Left colon (tissue), 2 donors: ENCODE measurements around the gene SLC50A1. TPM values are rescaled to one million over a fixed set of nuclear protein-coding genes. Genes with fewer than 3 reads are reported as not detected.
A peak's percentile ranks its signal among the peaks of the same experiment; 100 is the strongest.

Experiments used
- ATAC-seq: fragments of 200-7000 bp; cut with Tn5 transposase; one replicate; pipeline ENCODE4 v1.9.1; 2020; ENCODE audit warnings: mild to moderate bottlenecking, moderate library complexity
- DNase-seq, 2 donors: peaks; one replicate each; pipeline ENCODE4 v3.0.0-alpha.2; 2020
- intact Hi-C, 2 donors: fragments of 100-400 bp; cut with DNase I in 1 of 2; cut with micrococcal nuclease in 1 of 2; formaldehyde crosslinking; loops; one replicate each; pipeline versions ENCODE4 v1.11.2 to v1.14.0; 2022; cut with DNase I, micrococcal nuclease
- total RNA-seq, 2 donors: library from RNA; stranded (reverse); fragmentation: NEBNext Ultra II Directional; extraction: Animal tissue kit (Norgen Biotek cat#: 25700); gene quantifications; one replicate each; pipeline ENCODE4 v1.2.1, GENCODE V29; 2021
- donor health status: DM: no; HTN: no; CAD: no.
- donor health status: DM: yes; HTN: yes; CAD: no.

SLC50A1 gene
- total RNA-seq, 2 donors from 2014 or later = 70.6 to 107 TPM

DNA sequence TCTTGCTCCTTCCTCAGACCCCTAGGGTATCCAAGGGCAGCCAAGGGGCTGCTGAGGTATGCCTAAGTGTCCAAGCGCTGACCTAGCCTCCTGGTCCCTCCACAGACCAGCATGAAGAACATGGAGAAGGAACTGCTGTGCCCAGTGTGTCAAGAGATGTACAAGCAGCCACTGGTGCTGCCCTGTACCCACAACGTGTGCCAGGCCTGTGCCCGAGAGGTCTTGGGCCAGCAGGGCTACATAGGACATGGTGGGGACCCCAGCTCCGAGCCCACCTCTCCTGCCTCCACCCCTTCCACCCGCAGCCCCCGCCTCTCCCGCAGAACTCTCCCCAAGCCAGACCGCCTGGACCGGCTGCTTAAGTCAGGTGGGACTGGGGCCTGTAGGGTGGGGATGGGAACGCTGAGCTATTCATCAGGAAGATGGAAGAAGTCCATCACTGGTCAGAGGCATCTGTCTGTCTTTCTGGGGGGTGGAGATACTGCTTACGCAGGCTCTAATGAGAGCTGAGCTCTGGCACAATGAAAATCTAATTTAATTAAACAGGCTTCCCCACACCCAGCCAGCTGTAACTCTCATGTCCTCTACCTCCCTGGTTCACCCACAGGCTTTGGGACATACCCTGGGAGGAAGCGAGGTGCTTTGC lies 39.8 kb downstream of the SLC50A1 start:
- intact Hi-C loops = no loop called here
- no peak for ATAC-seq
- peak in 1 of 2 donors; percentile 32 for DNase-seq

DNA sequence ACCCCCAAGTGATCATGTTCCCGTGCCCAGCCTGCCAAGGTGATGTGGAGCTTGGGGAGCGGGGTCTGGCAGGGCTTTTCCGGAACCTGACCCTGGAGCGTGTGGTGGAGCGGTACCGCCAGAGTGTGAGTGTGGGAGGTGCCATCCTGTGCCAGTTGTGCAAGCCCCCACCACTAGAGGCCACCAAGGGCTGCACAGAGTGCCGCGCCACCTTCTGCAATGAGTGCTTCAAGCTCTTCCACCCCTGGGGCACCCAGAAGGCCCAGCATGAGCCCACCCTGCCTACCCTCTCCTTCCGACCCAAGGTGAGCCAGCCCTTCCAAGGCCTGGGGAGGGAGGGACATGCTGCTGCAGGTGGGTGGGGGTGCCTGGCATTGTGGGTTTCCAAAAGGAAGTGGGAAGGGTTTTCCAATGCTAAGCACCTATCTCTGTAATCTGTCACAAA lies 40.3 kb downstream of the SLC50A1 start:
- intact Hi-C loops = no loop called here
- ATAC-seq = peak; percentile 13
- DNase-seq = peak; percentile 32 to 46

DNA sequence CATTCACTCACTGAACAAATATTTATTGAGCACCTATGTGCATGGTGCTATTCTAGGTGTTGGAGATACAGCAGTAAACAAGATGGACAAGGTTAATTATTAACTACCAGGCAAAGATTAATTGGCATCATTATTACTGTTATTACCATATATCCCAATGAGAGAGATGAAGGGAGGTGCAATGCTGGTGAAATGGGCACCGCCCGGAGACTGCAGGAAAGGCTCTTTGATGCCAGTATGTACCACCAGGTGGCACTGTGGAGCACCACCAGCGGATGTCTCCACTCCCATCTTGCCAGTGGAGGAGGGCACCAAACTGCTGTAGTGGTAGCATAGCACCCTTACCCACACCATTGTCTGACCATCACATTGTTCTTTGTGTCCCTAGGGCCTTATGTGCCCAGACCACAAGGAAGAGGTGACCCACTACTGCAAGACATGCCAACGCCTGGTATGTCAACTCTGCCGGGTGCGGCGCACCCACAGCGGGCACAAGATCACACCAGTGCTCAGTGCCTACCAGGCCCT lies 41.0 kb downstream of the SLC50A1 start:
- intact Hi-C loops = no loop called here
- DNase-seq = peak; percentile 79 to 94
- ATAC-seq = peak; percentile 62

DNA sequence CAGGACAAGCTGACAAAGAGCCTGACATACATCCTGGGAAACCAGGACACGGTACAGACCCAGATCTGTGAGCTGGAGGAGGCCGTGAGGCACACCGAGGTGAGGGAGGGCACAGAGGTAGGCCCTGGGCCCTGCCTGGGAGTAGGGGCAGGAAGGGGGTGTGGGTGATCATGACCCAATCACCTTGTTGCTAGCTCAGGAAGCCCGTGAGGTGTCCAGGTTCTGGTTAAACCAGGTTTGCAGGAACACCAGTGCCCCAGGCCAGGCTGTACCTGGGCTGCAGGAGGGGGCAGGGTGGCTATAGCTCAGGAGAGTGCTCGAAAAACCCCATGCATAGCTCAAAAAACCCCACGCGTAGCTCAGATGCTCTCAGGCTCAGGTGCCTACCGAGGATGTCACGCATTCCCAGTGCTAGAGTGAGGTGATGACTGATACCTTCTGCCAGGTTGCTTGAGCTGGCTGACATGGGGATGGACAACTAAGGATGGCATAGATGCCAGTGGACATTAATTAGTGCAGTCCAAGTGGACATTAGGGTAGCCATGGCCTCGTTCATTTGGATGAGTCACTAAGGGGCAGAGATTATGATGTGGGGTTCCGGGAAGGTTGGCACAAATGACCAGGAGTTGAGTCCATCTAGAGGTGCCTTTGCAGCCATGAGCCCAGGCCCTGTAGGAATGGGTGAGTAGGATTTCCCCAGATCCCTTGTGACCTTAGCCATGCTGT lies 41.7 kb downstream of the SLC50A1 start:
- ATAC-seq (no peak), DNase-seq (peak in 1 of 2 donors; percentile 25)
- intact Hi-C loops = no loop called here

DNA sequence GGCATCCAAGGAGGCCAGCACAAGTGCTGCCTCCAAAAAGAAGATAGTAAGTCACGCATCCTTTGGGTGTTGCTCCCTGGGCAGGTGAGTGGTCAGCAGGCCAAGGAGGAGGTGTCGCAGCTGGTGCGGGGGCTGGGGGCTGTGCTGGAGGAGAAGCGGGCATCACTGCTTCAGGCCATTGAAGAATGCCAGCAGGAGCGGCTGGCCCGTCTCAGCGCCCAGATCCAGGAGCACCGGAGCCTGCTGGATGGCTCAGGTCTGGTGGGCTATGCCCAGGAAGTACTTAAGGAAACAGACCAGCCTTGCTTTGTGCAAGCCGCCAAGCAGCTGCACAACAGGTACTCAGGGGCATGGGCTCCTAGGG lies 42.2 kb downstream of the SLC50A1 start:
- intact Hi-C loops = no loop called here

DNA sequence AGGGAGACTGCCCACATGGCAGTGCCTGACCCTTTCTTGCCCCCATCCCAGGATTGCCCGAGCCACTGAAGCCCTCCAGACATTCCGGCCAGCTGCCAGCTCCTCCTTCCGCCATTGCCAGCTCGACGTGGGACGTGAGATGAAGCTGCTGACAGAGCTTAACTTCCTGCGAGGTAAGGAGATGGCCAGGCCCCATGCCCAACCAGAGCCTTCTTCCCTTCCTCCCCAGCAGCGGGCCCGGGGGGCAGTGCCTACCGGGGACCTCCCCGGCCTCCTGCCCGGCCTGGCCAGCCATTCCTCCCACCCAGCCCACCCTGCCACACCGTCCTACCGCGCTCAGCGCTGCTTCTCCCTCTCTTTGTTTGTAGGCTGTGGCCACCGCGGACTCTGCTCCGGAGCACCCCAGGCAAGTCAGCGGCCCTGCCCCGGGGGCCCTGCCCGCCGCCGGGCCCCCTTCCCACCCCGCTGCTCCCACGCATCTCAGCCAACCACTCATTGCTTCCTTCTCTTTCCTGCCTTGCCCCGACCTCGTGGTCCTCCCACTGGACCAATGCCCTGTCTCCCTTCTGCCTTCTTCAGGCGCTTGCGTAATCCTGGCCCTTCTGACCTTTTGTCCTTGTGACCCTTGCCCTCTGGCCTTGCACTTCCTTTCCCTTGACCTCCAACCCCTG lies 42.9 kb downstream of the SLC50A1 start:
- DNase-seq (no peak), ATAC-seq (no peak)
- intact Hi-C loops = no loop called here

More for the DNA sequence above, 42.2 kb downstream of the SLC50A1 start:
- ATAC-seq (no peak), DNase-seq (no peak)

DNA sequence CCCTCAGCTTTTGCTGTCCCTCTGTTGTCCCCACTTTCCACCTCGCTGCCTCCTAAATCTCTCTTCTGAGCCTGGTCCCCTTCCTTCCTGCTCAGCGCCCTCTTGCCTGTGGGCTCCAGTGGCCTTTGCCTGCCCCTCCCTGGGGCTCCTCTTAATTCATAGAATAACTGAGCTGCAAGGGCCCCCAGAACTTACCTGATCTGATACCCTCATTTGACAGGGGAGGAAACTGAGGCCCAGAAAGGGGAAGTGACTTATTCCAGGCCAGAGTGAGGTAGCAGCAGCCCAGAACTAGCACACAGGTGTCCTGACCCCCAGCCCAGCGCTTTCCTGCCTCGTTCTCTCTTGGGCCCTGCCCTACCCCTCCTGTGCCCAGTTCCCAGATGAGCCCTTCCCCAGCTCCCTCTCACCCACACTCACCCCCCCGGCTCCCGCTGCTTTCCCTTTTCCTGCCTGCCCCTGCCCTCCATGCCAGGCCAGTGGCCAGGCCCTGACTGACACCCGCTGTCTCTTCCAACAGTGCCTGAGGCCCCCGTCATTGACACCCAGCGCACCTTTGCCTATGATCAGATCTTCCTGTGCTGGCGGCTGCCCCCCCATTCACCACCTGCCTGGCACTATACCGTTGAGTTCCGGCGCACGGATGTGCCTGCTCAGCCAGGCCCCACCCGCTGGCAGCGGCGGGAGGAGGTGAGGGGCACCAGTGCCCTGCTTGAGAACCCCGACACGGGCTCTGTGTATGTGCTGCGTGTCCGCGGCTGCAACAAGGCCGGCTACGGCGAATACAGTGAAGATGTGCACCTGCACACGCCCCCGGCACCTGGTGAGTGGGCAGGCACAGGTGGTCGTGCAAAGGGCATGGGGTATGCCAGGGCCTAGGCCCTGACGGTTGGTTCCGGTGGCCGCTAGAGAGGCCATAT lies 43.7 kb downstream of the SLC50A1 start:
- intact Hi-C loops = no loop called here
- ATAC-seq = no peak
- no peak for DNase-seq

DNA sequence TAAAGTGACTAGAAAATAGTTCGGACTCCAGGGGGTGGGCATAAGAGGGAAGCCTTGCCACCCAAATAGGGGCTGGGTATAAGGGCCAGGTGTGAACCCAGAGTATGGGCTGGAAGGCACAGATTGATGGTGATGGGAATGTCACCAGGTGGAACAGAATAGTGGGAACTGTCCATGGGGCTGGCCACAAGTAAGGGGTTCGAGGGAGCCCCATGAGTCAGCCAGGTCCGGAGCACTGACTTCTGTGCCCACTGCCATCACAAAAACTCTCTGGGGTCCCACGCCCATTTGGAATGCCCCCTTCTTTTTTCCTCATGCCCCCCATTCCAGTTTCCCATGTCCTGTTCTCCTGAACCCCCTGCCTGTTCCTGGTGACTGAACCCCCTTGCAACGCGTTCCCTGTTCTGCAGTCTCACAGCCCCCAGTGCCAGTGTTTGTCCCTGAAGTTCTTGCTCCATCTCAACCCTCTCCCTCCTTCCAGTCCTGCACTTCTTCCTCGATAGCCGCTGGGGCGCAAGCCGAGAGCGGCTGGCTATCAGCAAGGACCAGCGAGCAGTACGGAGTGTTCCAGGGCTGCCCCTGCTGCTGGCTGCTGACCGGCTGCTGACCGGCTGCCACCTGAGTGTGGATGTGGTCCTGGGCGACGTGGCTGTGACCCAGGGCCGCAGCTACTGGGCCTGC lies 45.9 kb downstream of the SLC50A1 start:
- DNase-seq (peak in 1 of 2 donors; percentile 24), ATAC-seq (no peak)
- intact Hi-C loops = no loop called here

DNA sequence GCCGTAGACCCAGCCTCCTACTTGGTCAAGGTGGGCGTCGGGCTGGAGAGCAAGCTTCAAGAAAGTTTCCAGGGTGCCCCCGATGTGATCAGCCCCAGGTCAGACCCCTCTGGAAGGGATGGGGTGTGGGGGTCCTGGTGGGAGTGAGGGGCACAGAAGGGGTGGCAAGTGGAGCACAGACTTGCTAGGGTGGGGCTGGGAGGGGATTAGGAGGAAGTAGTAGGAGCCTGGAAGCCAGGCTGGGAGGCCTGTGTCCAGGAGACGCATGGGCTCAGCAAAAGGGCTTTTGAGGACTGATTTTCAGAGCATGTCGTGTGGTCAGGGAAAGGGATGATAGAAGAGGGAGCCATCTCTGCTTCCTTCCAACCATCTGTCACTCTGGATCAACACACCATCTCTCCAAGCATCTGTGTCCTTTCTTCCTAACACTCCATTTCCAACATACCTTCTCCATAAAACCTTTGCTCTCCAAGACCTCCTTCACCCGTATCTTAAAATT lies 46.4 kb downstream of the SLC50A1 start:
- intact Hi-C loops = no loop called here
- no peak for ATAC-seq

DNA sequence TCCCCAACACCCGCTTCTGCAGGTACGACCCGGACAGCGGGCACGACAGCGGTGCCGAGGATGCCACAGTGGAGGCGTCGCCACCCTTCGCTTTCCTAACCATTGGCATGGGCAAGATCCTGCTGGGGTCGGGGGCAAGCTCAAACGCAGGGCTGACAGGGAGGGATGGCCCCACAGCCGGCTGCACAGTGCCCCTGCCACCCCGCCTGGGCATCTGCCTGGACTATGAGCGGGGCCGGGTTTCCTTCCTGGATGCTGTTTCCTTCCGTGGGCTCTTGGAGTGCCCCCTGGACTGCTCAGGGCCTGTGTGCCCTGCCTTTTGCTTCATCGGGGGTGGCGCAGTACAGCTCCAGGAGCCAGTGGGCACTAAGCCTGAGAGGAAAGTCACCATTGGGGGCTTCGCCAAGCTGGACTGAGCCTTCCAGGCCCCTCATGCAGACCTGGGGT lies 48.1 kb downstream of the SLC50A1 start:
- intact Hi-C loops = no loop called here
- ATAC-seq (no peak), DNase-seq (peak in 1 of 2 donors; percentile 27)

More for the DNA sequence above, 46.4 kb downstream of the SLC50A1 start:
- DNase-seq = peak in 1 of 2 donors; percentile 23

DNA sequence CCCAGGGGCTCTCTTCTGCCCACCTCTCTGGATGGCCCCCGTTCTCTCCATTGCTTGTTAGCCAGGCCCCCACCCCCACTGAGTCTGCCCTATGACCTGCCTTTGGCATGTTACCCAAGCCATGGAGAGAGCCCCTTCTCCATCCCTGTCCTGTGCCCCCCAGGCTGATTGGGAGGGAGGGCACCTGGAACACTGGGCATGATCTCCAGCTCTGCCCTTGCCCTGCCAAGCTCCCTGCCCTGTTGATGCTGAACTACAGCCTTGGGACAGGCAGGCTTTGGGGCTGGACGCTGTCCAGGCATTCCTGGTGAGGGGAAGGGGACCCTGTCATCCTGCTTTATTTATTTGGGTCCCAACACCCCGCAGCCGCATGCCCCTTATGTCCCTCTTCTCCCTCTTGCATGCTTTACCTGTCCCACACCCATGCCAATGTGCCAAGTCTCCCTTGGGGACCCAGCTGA lies 48.7 kb downstream of the SLC50A1 start:
- ATAC-seq = no peak
- intact Hi-C loops = no loop called here
- peak in 1 of 2 donors; percentile 27 for DNase-seq

DNA sequence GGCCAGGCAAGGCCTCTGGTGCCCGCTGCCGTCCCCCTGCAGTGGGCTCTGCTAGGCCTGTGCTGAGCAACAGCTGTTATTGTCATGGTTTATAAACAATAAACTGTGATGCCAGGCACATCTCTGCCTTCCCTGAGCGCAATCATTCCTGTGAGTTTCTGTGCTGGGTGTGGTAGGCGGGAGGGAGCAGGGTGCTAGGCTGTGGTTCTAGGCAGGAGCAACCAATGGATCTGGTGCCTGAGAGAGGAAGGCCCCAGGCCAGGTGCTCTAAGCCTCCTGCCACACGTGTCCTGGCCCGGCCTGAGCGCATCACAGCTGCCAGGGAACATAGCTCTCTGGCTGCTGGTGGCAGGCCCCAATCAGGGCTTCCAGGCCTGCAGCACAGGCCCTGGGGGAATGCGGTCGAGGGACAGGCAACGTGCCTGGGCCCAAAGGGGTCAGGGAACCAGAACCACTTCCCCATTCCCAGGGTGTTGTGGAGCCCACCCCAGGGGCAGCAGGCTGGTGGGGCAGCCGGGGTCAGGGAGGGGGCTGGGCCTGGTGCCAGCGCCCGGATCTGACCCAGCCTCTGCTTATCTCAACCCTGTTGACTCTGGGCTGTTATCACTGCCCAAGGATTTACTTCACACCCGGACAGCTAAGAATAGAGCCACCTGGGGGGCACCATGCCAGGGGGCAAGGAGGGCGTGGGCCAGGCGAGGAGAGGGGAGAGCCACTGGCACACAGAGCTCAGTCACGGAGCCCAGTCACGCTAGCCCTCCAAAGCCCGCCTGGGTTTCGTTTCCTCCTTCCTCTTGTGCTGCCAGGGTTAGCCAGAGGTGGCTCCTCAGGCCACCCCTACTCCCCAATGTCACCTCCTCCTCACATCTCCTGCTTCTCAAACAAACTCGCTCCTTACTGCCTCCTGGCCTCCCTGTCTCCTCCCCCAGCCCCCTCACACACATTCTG lies 49.5 kb downstream of the SLC50A1 start:
- intact Hi-C loops = no loop called here
- ATAC-seq = peak; percentile 73
- DNase-seq = peak; percentile 68 to 76

DNA sequence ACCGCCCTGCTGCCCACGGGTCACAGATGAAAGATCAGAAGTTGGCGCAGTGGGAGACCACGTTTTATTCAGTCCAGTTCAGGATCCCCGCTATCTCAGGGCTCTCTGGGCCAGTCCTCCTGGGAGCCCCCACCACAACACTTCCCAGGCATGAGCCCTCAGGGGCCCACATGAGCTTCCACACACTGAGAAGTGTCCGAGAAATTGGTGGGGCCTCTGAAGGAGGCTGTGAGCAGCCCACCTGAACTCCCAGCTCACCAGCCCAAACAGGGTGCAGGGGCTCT lies 50.1 kb downstream of the SLC50A1 start:
- ATAC-seq (peak; percentile 0), DNase-seq (no peak)
- intact Hi-C loops = no loop called here

DNA sequence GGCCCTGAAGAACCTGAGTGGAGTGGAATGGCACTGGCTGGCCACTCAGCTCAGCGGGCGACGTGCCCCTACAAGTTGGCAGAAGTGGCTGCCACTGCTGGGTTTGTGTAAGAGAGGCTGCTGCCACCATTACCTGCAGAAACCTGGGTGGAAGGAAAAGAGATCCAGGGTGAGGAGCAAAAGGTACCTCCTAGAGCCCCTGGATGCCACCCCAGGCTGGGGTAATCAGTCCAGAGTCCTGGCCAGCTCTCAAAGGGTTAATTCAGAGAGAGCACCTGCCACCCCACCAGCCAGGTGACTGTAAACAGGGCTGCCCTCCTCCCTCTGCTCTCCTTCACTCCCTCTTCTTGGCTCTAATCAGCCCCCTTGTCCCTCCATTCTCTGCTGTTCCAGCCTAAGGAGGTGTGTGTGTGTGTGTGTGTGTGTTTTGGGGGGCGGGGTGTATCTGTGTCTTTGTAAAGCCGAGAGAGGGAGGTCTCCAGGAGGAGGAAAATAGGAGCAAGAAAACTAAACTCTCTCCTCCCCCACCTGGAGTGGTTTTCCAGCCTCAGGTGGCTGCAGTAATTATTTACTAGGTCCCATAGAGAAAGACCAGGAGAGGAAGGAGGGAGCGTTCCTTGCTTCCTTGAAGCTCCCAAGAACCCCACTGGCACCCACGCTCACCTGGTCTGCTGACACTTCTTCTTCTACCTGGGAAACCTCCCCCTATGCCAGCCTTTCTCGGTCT lies 50.6 kb downstream of the SLC50A1 start:
- intact Hi-C loops = no loop called here
- ATAC-seq = peak; percentile 60
- DNase-seq = peak in 1 of 2 donors; percentile 29

DNA sequence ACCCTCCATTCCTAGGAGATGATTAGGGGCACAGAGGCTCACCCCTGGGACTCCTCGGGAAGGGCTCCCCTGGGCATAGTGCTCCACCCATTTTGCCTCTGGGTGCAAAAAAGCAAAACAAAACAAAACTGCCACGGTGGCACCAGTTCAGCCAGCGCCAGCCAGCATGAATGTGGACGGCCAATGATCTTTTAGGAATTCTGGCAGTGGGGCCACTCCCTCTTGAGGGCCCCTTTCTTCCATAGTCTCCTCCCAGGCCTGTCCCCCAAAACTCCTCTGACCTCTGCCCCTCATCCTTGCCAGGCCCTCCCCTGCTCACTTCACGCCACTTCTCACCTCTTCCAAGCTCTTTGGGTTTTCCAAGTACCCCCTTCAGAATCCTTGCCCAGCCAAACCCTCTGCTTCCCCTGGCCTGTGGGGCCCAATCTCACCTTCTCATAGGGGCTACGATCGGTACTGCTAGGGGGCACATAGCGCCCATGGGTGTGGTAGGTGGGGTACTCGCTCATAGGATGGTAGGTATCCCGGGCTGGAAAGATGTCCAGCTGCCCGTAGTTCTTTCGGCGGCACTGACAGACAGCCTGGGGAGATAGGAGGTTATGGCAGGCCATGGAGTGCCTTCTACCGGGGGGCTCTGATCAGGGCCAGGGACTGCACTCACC lies 51.3 kb downstream of the SLC50A1 start:
- ATAC-seq (peak; percentile 22), DNase-seq (peak in 1 of 2 donors; percentile 33)
- intact Hi-C loops = no loop called here

DNA sequence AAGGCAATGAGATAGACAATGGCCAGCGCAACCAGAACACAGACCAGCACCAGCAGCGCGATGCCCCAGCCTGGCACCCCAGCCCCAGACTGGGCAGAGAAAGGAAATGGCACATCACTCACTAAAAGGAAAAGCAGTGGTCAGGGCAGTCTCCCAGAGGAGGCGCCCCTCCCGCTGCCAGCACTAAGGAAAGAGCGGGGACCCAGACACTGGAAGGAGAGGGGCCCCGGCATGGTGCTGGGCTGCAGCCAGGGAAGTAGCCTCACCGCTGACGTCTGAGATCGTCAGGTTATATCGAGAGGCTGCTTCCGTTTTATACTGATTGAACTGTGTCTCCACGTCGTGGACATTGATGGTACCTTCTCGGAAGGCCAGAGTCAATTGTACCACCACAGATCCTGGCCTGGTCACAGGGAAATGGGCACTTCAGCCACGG lies 51.8 kb downstream of the SLC50A1 start:
- no peak for ATAC-seq
- DNase-seq = peak in 1 of 2 donors; percentile 24
- intact Hi-C loops = no loop called here
